Nephron progenitor cell (in vitro differentiated cells): ENCODE measurements around the gene EEFSEC.

Experiments
- DNase-seq: peaks from one replicate; pipeline ENCODE4 v3.0.0; 2021
- H3K27ac Mint-ChIP-seq: 2 replicates; pipeline ENCODE4 v1.8.0; 2021; ENCODE audit warnings: mild to moderate bottlenecking, moderate library complexity, mixed read lengths
- H3K27me3 Mint-ChIP-seq: 2 replicates; pipeline ENCODE4 v1.8.0; 2021; ENCODE audit warnings: mild to moderate bottlenecking, low read depth, mixed read lengths; ENCODE audit not compliant: poor library complexity
- H3K36me3 Mint-ChIP-seq: 2 replicates; pipeline ENCODE4 v1.8.0; 2021; ENCODE audit warnings: low read depth, mixed read lengths
- H3K4me1 Mint-ChIP-seq: 2 replicates; pipeline ENCODE4 v1.8.0; 2021; ENCODE audit warnings: mixed read lengths
- H3K4me3 Mint-ChIP-seq: 2 replicates; pipeline ENCODE4 v1.8.0; 2021; ENCODE audit warnings: mild to moderate bottlenecking, moderate library complexity, mixed read lengths
- H3K9me3 Mint-ChIP-seq: 2 replicates; pipeline ENCODE4 v1.8.0; 2021; ENCODE audit warnings: mild to moderate bottlenecking, moderate library complexity, mixed read lengths
- CTCF ChIP-seq: fragments of 200-600 bp; sonication (generic); IDR thresholded peaks from 2 replicates; pipeline ENCODE4 v1.5.0; 2021; ENCODE audit warnings: antibody characterized with exemption

The EEFSEC gene

GRCh38 chr3:128192131-128192530 is 38.9 kb downstream of the EEFSEC start:
- H3K27ac Mint-ChIP-seq = no peak overlapping the region
- TF ChIP-seq CTCF = no peak
- H3K36me3 Mint-ChIP-seq = no peaks in the 10 kb centered on the region
- H3K9me3 Mint-ChIP-seq = no peaks in the 10 kb centered on the region
- peaks cover 18% of the 10 kb centered on the region for H3K4me1 Mint-ChIP-seq
- H3K4me3 Mint-ChIP-seq = no peak overlapping the region
- no peak for DNase-seq
- H3K27me3 Mint-ChIP-seq = no peaks in the 10 kb centered on the region

DNA sequence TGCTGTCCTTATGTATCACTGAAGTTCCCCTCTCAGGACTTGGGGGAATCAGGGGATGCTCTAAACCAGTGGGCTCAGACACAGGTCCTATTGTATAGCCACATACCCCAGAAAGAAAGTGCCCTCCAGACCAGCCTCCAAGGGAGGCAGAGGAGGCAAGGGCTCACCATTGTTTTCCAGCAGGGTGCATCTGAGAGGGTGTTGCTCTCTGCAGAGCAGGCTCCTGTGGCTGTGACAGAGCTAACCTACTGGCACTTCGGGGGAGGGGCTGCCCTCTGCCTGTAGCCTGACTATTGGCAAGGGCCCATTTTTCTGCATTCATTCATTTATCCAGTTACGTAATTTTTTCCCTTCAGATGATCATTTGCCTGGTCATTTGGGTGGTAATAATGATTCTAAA is 39.9 kb downstream of the EEFSEC start:
- Mint-ChIP-seq H3K27me3 (no peaks in the 10 kb centered on the region), H3K4me1 (peaks cover 25% of the 10 kb centered on the region), H3K4me3 (no peak overlapping the region), H3K9me3 (no peaks in the 10 kb centered on the region), H3K36me3 (no peaks in the 10 kb centered on the region), H3K27ac (no peak overlapping the region)
- no peak for DNase-seq
- TF ChIP-seq CTCF = no peak

- H3K9me3 Mint-ChIP-seq = no peaks in the 10 kb centered on the region
- no peak for DNase-seq
- no peak overlapping the region for H3K27ac Mint-ChIP-seq
- no peaks in the 10 kb centered on the region for H3K36me3 Mint-ChIP-seq
- no peaks in the 10 kb centered on the region for H3K27me3 Mint-ChIP-seq
- H3K4me1 Mint-ChIP-seq = peaks cover 25% of the 10 kb centered on the region
- H3K4me3 Mint-ChIP-seq = no peak overlapping the region
- TF ChIP-seq CTCF = no peak
Observed at GRCh38 chr3:128194843-128195242, 41.6 kb downstream of the EEFSEC start.

- no peak for TF ChIP-seq CTCF
- DNase-seq = no peak
- Mint-ChIP-seq H3K4me3 (no peak overlapping the region), H3K27me3 (no peaks in the 10 kb centered on the region), H3K27ac (no peak overlapping the region), H3K9me3 (no peaks in the 10 kb centered on the region), H3K4me1 (peaks cover 25% of the 10 kb centered on the region), H3K36me3 (no peaks in the 10 kb centered on the region)
Observed at GRCh38 chr3:128195369-128195768, 42.1 kb downstream of the EEFSEC start.

GRCh38 chr3:128195802-128196201 is 42.5 kb downstream of the EEFSEC start:
- Mint-ChIP-seq H3K27me3 (no peaks in the 10 kb centered on the region), H3K36me3 (no peaks in the 10 kb centered on the region), H3K27ac (no peak overlapping the region), H3K4me3 (no peak overlapping the region), H3K4me1 (peaks cover 25% of the 10 kb centered on the region), H3K9me3 (no peaks in the 10 kb centered on the region)
- TF ChIP-seq CTCF = no peak
- DNase-seq = no peak

- no peaks in the 10 kb centered on the region for H3K27me3 Mint-ChIP-seq
- peaks cover 25% of the 10 kb centered on the region for H3K4me1 Mint-ChIP-seq
- no peak overlapping the region for H3K27ac Mint-ChIP-seq
Observed at GRCh38 chr3:128196647-128197046, 43.4 kb downstream of the EEFSEC start.

More at GRCh38 chr3:128196647-128197046, 43.4 kb downstream of the EEFSEC start:
- TF ChIP-seq CTCF = no peak
- H3K36me3 Mint-ChIP-seq = no peaks in the 10 kb centered on the region
- no peaks in the 10 kb centered on the region for H3K9me3 Mint-ChIP-seq
- no peak for DNase-seq
- H3K4me3 Mint-ChIP-seq = no peak overlapping the region
